Esophagus squamous epithelium (tissue), 4 donors: ENCODE data around the gene DNM2.

Experiments used
- POLR2A ChIP-seq, 4 donors: fragments of 450-650 bp; IDR thresholded peaks; one replicate each; pipeline ENCODE4 v1.6.1; 2017; ENCODE audit warnings: antibody characterized with exemption in 4 of 4, mild to moderate bottlenecking in 4 of 4, moderate library complexity in 3 of 4
- TF ChIP-seq, protein P1 (sequence below), 6 experiments: fragments of 450-650 bp in 4 of 6; fragments of 200-600 bp in 2 of 6; sonication (generic) in 2 of 6; IDR thresholded peaks; one replicate each; pipeline ENCODE4 v1.5.1; 2016 to 2019; ENCODE audit warnings: antibody characterized with exemption in 6 of 6, mild to moderate bottlenecking in 4 of 6, moderate library complexity in 4 of 6

- TF ChIP-seq, protein P1, sequence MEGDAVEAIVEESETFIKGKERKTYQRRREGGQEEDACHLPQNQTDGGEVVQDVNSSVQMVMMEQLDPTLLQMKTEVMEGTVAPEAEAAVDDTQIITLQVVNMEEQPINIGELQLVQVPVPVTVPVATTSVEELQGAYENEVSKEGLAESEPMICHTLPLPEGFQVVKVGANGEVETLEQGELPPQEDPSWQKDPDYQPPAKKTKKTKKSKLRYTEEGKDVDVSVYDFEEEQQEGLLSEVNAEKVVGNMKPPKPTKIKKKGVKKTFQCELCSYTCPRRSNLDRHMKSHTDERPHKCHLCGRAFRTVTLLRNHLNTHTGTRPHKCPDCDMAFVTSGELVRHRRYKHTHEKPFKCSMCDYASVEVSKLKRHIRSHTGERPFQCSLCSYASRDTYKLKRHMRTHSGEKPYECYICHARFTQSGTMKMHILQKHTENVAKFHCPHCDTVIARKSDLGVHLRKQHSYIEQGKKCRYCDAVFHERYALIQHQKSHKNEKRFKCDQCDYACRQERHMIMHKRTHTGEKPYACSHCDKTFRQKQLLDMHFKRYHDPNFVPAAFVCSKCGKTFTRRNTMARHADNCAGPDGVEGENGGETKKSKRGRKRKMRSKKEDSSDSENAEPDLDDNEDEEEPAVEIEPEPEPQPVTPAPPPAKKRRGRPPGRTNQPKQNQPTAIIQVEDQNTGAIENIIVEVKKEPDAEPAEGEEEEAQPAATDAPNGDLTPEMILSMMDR (IDR thresholded peaks at IDR 0.05): no peak
- TF ChIP-seq POLR2A (IDR thresholded peaks at IDR 0.05): no peak
These were observed 35.2 kb downstream of the DNM2 start for GRCh38 chr19:10752913-10753704.
